Measurements from ENCODE around the gene SFN. TPM values are rescaled to one million over a fixed set of nuclear protein-coding genes. Genes with fewer than 3 reads are reported as not detected.
A peak's percentile ranks its signal among the peaks of the same experiment; 100 is the strongest.

Gene SFN
- total and polyA plus RNA-seq, 2 of the 13 experiments (the other 11 are each of a cell fraction or from before 2014, with no cell fraction given), result 4.3 to 5.6 TPM

DNA sequence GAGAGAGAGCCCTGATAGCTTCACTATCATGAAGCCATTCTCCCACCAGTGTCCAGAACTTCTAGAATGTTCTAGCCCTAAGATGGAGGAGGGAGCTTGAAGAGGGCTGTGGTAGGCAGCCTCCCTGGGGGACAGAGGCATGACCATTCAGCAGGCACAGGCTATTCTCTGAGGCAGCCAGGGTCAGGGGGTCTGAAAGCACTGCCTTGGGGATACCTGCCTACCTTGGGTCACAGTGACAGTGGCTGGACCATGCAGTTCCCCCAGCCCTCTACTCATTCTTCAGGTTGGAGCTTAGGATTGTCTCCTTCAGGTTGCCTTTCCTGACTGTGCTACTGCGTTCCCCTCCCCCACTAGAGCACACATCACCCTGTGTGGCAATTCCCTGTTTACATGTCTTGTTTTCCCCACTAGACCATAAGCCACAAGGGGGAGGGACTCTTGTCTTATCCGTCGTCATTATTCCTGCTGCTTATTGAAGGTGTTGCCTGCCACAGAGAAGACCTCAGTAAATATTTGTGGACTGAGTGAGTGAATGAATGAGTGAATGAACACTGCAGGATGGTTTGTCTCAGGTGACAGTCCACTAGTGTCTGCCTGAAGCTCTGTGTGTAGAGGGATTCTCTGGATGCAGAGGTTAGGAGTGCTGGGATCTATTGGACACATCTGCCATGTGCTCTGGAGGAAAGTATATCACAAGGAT, 31.3 kb upstream of the SFN start (continued):
- TF ChIP-seq ZNF672 (CRISPR knock-in tag; IDR thresholded peaks at IDR 0.05) (no peak), ZNF607 (CRISPR knock-in tag; IDR thresholded peaks at IDR 0.05; ENCODE audit: borderline replicate concordance) (no peak), KDM2A (CRISPR knock-in tag; IDR thresholded peaks at IDR 0.05; ENCODE audit: borderline replicate concordance, low read depth) (no peak), RXRB (CRISPR knock-in tag; IDR thresholded peaks at IDR 0.05; ENCODE audit: borderline replicate concordance) (peak; percentile 87), RNF2 (conservative IDR thresholded peaks at IDR 0.05; ENCODE audit: low read depth) (no peak), ETV5 (CRISPR knock-in tag; IDR thresholded peaks at IDR 0.05; ENCODE audit: borderline replicate concordance) (0 out of 2 replicates have a peak, but pooled peaks have one; percentile 23), MEIS2 (CRISPR knock-in tag; IDR thresholded peaks at IDR 0.05) (0 out of 2 replicates have a peak, but pooled peaks have one; percentile 18), CAMTA2 (CRISPR knock-in tag; IDR thresholded peaks at IDR 0.05; ENCODE audit: borderline replicate concordance) (no peak), NFYB (CRISPR knock-in tag; IDR thresholded peaks at IDR 0.05) (no peak), TBL1XR1 (IDR thresholded peaks at IDR 0.05; ENCODE audit: borderline replicate concordance, low read length, partially characterized antibody) (peak; percentile 20), PTBP1 (IDR thresholded peaks at IDR 0.05; ENCODE audit: low read depth, low read length, poor library complexity, severe bottlenecking) (no peak), KAT7 (CRISPR knock-in tag; IDR thresholded peaks at IDR 0.05; ENCODE audit: borderline replicate concordance) (0 out of 2 replicates have a peak, but pooled peaks have one; percentile 64), MIER2 (CRISPR knock-in tag; IDR thresholded peaks at IDR 0.05) (0 out of 2 replicates have a peak, but pooled peaks have one; percentile 32), ZNF296 (CRISPR knock-in tag; conservative IDR thresholded peaks at IDR 0.05) (no peak), NFKBIZ (CRISPR knock-in tag; IDR thresholded peaks at IDR 0.05) (0 out of 2 replicates have a peak, but pooled peaks have one; percentile 80)
- TF ChIP-seq, protein P1, sequence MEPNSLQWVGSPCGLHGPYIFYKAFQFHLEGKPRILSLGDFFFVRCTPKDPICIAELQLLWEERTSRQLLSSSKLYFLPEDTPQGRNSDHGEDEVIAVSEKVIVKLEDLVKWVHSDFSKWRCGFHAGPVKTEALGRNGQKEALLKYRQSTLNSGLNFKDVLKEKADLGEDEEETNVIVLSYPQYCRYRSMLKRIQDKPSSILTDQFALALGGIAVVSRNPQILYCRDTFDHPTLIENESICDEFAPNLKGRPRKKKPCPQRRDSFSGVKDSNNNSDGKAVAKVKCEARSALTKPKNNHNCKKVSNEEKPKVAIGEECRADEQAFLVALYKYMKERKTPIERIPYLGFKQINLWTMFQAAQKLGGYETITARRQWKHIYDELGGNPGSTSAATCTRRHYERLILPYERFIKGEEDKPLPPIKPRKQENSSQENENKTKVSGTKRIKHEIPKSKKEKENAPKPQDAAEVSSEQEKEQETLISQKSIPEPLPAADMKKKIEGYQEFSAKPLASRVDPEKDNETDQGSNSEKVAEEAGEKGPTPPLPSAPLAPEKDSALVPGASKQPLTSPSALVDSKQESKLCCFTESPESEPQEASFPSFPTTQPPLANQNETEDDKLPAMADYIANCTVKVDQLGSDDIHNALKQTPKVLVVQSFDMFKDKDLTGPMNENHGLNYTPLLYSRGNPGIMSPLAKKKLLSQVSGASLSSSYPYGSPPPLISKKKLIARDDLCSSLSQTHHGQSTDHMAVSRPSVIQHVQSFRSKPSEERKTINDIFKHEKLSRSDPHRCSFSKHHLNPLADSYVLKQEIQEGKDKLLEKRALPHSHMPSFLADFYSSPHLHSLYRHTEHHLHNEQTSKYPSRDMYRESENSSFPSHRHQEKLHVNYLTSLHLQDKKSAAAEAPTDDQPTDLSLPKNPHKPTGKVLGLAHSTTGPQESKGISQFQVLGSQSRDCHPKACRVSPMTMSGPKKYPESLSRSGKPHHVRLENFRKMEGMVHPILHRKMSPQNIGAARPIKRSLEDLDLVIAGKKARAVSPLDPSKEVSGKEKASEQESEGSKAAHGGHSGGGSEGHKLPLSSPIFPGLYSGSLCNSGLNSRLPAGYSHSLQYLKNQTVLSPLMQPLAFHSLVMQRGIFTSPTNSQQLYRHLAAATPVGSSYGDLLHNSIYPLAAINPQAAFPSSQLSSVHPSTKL (CRISPR knock-in tag; IDR thresholded peaks at IDR 0.05), result peak; percentile 89
- TF ChIP-seq, protein P2, sequence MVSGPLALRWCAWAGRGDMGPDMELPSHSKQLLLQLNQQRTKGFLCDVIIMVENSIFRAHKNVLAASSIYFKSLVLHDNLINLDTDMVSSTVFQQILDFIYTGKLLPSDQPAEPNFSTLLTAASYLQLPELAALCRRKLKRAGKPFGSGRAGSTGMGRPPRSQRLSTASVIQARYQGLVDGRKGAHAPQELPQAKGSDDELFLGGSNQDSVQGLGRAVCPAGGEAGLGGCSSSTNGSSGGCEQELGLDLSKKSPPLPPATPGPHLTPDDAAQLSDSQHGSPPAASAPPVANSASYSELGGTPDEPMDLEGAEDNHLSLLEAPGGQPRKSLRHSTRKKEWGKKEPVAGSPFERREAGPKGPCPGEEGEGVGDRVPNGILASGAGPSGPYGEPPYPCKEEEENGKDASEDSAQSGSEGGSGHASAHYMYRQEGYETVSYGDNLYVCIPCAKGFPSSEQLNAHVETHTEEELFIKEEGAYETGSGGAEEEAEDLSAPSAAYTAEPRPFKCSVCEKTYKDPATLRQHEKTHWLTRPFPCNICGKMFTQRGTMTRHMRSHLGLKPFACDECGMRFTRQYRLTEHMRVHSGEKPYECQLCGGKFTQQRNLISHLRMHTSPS (CRISPR knock-in tag; IDR thresholded peaks at IDR 0.05; ENCODE audit: low read depth), result no peak
- TF ChIP-seq, protein P3, sequence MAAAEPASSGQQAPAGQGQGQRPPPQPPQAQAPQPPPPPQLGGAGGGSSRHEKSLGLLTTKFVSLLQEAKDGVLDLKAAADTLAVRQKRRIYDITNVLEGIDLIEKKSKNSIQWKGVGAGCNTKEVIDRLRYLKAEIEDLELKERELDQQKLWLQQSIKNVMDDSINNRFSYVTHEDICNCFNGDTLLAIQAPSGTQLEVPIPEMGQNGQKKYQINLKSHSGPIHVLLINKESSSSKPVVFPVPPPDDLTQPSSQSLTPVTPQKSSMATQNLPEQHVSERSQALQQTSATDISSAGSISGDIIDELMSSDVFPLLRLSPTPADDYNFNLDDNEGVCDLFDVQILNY (CRISPR knock-in tag; conservative IDR thresholded peaks at IDR 0.05), result no peak
- TF ChIP-seq, protein P4, sequence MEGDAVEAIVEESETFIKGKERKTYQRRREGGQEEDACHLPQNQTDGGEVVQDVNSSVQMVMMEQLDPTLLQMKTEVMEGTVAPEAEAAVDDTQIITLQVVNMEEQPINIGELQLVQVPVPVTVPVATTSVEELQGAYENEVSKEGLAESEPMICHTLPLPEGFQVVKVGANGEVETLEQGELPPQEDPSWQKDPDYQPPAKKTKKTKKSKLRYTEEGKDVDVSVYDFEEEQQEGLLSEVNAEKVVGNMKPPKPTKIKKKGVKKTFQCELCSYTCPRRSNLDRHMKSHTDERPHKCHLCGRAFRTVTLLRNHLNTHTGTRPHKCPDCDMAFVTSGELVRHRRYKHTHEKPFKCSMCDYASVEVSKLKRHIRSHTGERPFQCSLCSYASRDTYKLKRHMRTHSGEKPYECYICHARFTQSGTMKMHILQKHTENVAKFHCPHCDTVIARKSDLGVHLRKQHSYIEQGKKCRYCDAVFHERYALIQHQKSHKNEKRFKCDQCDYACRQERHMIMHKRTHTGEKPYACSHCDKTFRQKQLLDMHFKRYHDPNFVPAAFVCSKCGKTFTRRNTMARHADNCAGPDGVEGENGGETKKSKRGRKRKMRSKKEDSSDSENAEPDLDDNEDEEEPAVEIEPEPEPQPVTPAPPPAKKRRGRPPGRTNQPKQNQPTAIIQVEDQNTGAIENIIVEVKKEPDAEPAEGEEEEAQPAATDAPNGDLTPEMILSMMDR (CRISPR knock-in tag; IDR thresholded peaks at IDR 0.05), result peak; percentile 34
- TF ChIP-seq, protein P5, sequence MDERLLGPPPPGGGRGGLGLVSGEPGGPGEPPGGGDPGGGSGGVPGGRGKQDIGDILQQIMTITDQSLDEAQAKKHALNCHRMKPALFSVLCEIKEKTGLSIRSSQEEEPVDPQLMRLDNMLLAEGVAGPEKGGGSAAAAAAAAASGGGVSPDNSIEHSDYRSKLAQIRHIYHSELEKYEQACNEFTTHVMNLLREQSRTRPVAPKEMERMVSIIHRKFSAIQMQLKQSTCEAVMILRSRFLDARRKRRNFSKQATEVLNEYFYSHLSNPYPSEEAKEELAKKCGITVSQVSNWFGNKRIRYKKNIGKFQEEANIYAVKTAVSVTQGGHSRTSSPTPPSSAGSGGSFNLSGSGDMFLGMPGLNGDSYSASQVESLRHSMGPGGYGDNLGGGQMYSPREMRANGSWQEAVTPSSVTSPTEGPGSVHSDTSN (CRISPR knock-in tag; IDR thresholded peaks at IDR 0.05), result 0 out of 2 replicates have a peak, but pooled peaks have one; percentile 26

Data from HepG2 (cell line).